Glomerular visceral epithelial cell (primary cell): ENCODE measurements around the gene TRIAP1.
A peak's percentile ranks its signal among the peaks of the same experiment; 100 is the strongest.
"Not testable (repeated sequence)": the region's sequence is repeated elsewhere in the genome, so short reads cannot be mapped to it uniquely, and the experiment has no call there.

Experiments
- DNase-seq: peaks from one replicate; pipeline ENCODE4 v3.0.0-alpha.2; 2016; ENCODE audit errors: extremely low spot score

TRIAP1 gene

GRCh38 chr12:120468821-120469449, 22.8 kb upstream of the TRIAP1 start:
- peak; percentile 26 for DNase-seq

- peak; percentile 53 for DNase-seq
Observed at GRCh38 chr12:120468325-120468820, 22.2 kb upstream of the TRIAP1 start.

DNA sequence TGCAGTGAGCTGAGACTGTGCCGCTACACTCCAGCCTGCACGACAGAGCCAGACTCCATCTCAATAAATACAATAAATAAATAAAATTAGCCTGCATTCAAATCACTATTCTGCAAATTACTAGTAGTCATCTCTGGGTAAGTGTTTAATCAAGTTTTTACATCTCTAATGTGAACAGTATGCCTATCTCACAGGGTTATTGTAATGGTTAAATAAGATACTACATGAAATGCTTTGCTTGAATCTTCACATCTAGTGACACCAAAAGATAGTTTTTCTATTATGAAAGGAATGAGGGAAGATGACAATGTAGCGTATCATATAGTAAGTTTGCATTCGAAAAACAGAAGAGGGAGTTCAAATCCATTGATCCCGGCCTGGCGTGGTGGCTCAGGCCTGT, 21.3 kb upstream of the TRIAP1 start:
- no peak for DNase-seq

GRCh38 chr12:120466560-120467315, 20.6 kb upstream of the TRIAP1 start:
- peak; percentile 40 for DNase-seq

GRCh38 chr12:120465756-120466155, 19.6 kb upstream of the TRIAP1 start:
- DNase-seq = no peak

DNA sequence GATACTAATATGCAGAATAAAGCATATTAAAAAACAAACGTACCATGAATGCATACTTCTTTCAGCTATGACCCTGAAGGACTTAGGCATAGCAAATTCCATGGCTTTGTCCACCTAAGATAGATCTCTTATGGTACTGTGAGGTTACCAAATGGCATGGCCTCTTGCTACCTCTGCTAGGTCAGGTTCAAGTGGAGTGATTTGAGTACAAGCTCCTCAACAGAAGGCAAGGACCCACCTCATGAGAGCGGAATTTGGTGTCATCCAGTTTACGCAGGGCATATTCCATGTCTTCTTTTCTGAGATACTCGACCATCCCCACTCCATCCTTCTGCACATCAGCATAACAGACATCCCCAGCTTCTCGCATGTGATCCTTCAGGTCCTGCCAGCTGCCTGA, 17.5 kb upstream of the TRIAP1 start:
- DNase-seq = no peak

- no peak for DNase-seq
Observed at GRCh38 chr12:120462099-120462640, 16.0 kb upstream of the TRIAP1 start.

GRCh38 chr12:120460157-120460556, 14.0 kb upstream of the TRIAP1 start:
- no peak for DNase-seq

DNA sequence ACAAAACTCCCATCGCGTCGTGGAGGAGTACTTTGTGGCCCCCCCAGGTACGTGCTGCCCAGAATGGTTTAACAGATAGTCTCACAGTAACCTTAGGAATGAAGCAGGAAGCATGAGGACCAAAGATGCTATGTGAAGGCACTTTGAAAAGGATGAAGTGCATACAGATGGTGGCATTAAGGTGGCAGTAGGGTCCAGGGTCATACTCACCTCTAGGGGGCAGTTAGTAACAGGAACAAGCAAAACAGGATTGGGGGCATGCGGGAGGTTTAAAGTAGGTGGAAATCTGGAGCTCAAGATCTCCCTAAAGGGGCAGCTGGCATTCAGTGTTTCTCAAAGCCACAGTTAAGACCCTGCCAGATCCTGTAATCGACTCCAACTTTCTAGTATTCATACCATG, 10.9 kb upstream of the TRIAP1 start:
- DNase-seq = no peak

GRCh38 chr12:120455302-120455701, 9.1 kb upstream of the TRIAP1 start:
- DNase-seq = no peak

- DNase-seq = peak; percentile 8
Observed at GRCh38 chr12:120453977-120454376, 7.8 kb upstream of the TRIAP1 start.

- no peak for DNase-seq
Observed at GRCh38 chr12:120453060-120453750, 7.0 kb upstream of the TRIAP1 start.

- DNase-seq = not testable (repeated sequence)
Observed at GRCh38 chr12:120452524-120452923, 6.3 kb upstream of the TRIAP1 start.

DNA sequence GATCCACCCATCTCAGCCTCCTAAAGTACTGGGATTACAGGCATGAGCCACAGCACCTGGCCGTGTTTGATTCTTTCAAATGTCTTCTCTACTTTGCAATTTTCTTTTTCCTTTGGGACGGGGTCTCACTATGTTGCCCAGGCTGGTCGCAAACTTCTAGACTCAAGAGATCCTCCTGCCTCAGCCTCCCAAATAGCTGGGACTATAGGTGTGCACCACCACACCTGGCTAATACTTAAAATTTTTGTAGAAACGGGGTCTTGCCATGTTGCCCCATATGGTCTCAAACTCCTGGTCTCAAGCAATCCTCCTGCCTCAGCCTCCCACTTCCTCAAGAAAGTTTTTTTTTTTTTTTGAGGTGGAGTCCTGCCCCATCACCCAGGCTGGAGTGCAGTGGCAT, 1.8 kb upstream of the TRIAP1 start:
- no peak for DNase-seq

- not testable (repeated sequence) for DNase-seq
Observed at GRCh38 chr12:120446844-120447178, 627 bp upstream of the TRIAP1 start.

DNA sequence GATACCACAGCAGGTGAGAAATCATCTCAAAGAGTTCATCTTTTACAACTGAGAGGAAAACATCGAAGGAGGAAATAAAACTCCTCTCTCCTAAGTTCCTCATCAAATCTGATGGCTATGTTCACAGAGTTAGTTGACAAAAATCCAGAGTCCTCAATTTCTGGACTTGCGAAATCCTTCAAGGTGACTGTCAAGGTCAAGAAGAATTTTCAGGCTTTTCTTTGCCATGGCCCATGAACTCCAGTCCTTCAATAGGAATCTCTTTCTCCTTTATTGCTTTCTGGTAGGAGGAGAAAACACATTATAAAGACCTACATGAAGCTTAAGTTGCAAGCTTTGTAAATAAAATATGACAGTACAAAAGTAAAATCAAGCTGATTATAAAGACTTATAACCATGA, 1.5 kb downstream of the TRIAP1 start:
- DNase-seq = no peak

GRCh38 chr12:120439646-120440247, 6.4 kb downstream of the TRIAP1 start:
- DNase-seq = peak; percentile 69

DNA sequence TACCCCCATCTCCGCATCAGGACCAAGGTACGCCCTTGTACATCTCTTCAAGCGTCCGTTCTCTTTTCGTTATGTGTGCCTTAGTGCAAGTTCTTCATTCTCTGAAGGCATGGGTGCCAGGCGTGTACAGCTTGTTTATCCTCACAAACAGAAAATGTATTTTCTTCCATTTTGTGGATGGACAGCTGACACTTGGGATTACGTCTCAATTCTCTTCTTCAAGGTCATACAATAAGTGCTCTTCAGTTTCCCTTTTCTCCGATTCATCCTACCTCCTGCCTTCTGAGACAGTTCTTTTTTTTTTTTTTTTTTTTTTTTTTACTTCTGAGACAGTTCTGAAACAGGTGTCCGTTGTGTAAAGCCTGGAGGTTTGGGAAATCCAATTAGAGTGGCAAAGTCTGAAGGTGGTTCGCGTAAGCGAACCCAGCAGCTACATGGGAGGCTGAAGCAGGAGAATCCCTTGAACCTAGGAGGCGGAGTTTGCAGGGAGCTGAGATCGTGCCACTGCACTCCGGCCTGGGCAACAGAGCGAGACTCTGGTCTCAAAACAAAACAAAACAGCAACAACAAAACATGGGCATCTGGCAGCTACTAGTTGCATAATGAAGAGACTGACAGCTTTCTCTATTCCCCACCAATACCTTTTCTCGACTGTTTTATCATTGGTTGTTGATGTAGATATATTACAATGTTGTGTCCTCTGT, 7.5 kb downstream of the TRIAP1 start:
- DNase-seq = no peak

DNA sequence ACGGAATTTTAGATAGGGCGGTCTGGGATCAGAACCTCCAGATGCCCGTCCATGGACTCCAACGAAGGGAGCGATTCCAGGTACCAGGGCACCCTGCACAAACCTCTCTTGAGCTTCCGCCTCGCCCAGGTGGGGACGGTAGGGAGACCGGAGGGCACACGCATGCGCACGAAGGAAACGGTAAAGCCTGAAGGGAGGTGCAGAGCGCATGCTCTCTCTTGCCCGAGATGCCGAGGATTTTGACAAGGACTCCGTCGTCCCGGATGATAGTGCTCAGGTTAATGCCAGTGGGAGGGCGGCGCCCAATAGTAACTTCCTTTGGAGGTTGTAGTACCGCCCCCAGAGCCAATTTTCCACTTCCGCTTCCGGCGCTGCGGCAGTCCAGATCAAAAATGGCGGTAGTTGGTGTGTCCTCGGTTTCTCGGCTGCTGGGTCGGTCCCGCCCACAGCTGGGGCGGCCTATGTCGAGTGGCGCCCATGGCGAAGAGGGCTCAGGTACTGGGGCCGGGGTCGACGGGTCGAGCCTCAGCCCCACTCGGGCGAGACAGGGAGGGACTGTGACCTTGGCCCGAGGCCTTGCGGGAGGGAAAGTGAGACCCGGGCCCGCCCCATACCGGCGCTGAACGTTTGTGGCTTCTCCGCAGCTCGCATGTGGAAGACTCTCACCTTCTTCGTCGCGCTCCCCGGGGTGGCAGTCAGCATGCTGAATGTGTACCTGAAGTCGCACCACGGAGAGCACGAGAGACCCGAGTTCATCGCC, 8.3 kb downstream of the TRIAP1 start, which contains the start of gene COX6A1:
TSS of gene COX6A1 (plus strand) at position 379 of the 760 bp plus-strand sequence. CDS start at position 393, 14 bp downstream.
- DNase-seq = peak; percentile 98

- DNase-seq = no peak
Observed at GRCh38 chr12:120432772-120433525, 13.2 kb downstream of the TRIAP1 start.
